OCI-LY3 (cell line): ENCODE measurements around the gene UBE2D3.

ENCODE experiments used
- H2AFZ ChIP-seq: fragments of 200-600, 300-600 bp; shearing (Covaris generic); 2 replicates; pipeline ENCODE4 v1.6.0; 2014; ENCODE audit warnings: antibody characterized with exemption, low read depth, low read length
- H3K27ac ChIP-seq: fragments of 200-600, 300-600 bp; sonication (generic); 2 replicates; pipeline ENCODE4 v1.5.1; 2014; ENCODE audit warnings: mild to moderate bottlenecking, low read length, moderate library complexity, mixed read lengths
- H3K27me3 ChIP-seq: fragments of 200-600, 300-600 bp; sonication (generic); 2 replicates; pipeline ENCODE4 v1.6.1; 2014; ENCODE audit warnings: low read depth, low read length, mixed read lengths
- H3K36me3 ChIP-seq: fragments of 200-600, 300-600 bp; sonication (generic); replicated peaks from 2 replicates; pipeline ENCODE3; 2014; ENCODE audit warnings: low read depth, low read length, mixed read lengths
- H3K4me1 ChIP-seq: fragments of 300-600, 200-600 bp; sonication (generic); 2 replicates; pipeline ENCODE4 v1.6.1; 2014; ENCODE audit warnings: low read length, mixed read lengths
- H3K4me2 ChIP-seq: fragments of 200-600, 300-600 bp; sonication (generic); 2 replicates; pipeline ENCODE4 v1.6.1; 2014; ENCODE audit warnings: low read length, mixed read lengths
- H3K4me3 ChIP-seq: fragments of 300-600, 200-600 bp; sonication (generic); 2 replicates; pipeline ENCODE4 v1.5.1; 2014; ENCODE audit warnings: antibody characterized with exemption, mild to moderate bottlenecking, low read length, moderate library complexity
- H3K79me2 ChIP-seq: fragments of 300-600, 200-600 bp; shearing (Covaris generic); 2 replicates; pipeline ENCODE4 v1.6.1; 2014; ENCODE audit warnings: mild to moderate bottlenecking, low read length, mixed read lengths
- H3K9ac ChIP-seq: fragments of 300-600, 200-600 bp; shearing (Covaris generic); 2 replicates; pipeline ENCODE4 v1.6.0; 2014; ENCODE audit warnings: mild to moderate bottlenecking, low read length, moderate library complexity
- H3K9me3 ChIP-seq: fragments of 200-600, 300-600 bp; shearing (Covaris generic); 2 replicates; pipeline ENCODE4 v1.6.1; 2014; ENCODE audit warnings: low read length, mixed read lengths; ENCODE audit not compliant: insufficient read depth
- H4K20me1 ChIP-seq: fragments of 200-600, 300-600 bp; sonication (generic); 2 replicates; pipeline ENCODE4 v1.6.1; 2016; ENCODE audit warnings: low read length, mixed read lengths; ENCODE audit not compliant: insufficient read depth
- CTCF ChIP-seq: fragments of 200-600, 300-600 bp; sonication (generic); IDR thresholded peaks from 2 replicates; pipeline ENCODE4 v1.5.1; 2014; ENCODE audit warnings: antibody characterized with exemption, low read length, low read depth
- EZH2phosphoT487 ChIP-seq: fragments of 200-600 bp; shearing (Covaris generic); IDR thresholded peaks from 2 replicates; pipeline ENCODE4 v1.6.1; 2018; ENCODE audit warnings: antibody characterized with exemption, mixed run types, low read depth

Gene UBE2D3

GRCh38 chr4:102832105-102832504 is 4.8 kb upstream of the UBE2D3 start:
- TF ChIP-seq CTCF: no peak
- TF ChIP-seq EZH2phosphoT487: no peak

DNA sequence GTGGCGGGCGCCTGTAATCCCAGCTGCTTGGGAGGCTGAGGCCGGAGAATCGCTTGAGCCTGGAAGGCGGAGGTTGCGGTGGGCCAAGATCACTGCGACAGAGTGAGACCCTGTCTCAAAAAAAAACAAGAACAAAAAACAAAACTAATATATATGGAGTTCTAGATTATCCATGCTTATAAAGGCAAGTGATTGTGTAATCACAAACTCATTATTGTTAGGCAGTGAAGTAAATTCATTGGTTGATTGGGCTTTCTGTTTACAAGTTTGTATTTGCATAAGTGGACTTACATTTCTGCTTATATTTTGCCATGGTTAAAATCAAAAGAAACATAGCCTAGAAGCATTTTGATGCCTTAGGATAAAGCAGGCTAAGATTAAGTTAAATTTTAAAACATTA is 2.5 kb upstream of the UBE2D3 start:
- Histone ChIP-seq H3K9ac (no peak overlapping the region), H3K79me2 (peaks cover 48% of the 10 kb centered on the region), H3K4me2 (no peak overlapping the region), H3K27ac (no peak overlapping the region), H3K36me3 (peaks cover 19% of the 10 kb centered on the region), H2AFZ (no peak overlapping the region), H3K4me3 (no peak overlapping the region), H4K20me1 (peaks cover 19% of the 10 kb centered on the region), H3K27me3 (no peaks in the 10 kb centered on the region), H3K9me3 (no peaks in the 10 kb centered on the region), H3K4me1 (peaks cover 9% of the 10 kb centered on the region)
- TF ChIP-seq EZH2phosphoT487 (no peak), CTCF (no peak)

More at GRCh38 chr4:102832105-102832504, 4.8 kb upstream of the UBE2D3 start:
- Histone ChIP-seq H2AFZ (no peak overlapping the region), H3K9me3 (no peaks in the 10 kb centered on the region), H3K4me1 (peaks cover 7% of the 10 kb centered on the region), H3K4me3 (no peak overlapping the region), H4K20me1 (no peaks in the 10 kb centered on the region), H3K36me3 (no peaks in the 10 kb centered on the region), H3K9ac (no peak overlapping the region), H3K4me2 (no peak overlapping the region), H3K79me2 (peaks cover 25% of the 10 kb centered on the region), H3K27me3 (no peaks in the 10 kb centered on the region), H3K27ac (no peak overlapping the region)

DNA sequence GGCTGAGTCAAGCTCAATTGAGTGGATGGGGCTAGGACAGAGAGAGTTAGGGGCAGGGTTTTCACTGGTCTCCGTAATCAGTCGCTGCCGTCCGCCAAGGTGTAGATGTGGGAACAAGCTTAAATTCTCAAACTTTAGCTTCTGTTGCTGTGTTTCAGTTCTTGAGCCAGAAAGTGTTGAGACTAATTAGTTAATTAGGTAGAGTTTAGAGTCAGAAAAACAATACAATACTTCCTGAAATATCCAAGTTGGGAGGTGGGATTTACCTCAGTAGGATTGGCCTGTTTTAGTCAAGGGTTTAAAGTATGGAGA is 1.1 kb upstream of the UBE2D3 start:
- peak overlapping the region; percentile 44; the same call in 1 of the 2 replicates for H2AFZ ChIP-seq
- peaks cover 62% of the 10 kb centered on the region for H3K79me2 ChIP-seq
- H3K9me3 ChIP-seq: no peaks in the 10 kb centered on the region
- H3K27ac ChIP-seq: peak overlapping the region; percentile 96
- peak overlapping the region; percentile 88 for H3K9ac ChIP-seq
- H3K4me3 ChIP-seq: peak overlapping the region; percentile 98
- H3K36me3 ChIP-seq: peaks cover 32% of the 10 kb centered on the region
- peak overlapping the region; percentile 84 for H3K4me2 ChIP-seq
- peaks cover 32% of the 10 kb centered on the region for H4K20me1 ChIP-seq
- H3K4me1 ChIP-seq: peaks cover 22% of the 10 kb centered on the region
- H3K27me3 ChIP-seq: no peaks in the 10 kb centered on the region
- TF ChIP-seq EZH2phosphoT487 (no peak), CTCF (no peak)

- TF ChIP-seq CTCF (no peak), EZH2phosphoT487 (no peak)
- peak overlapping the region; percentile 98 for H3K4me3 ChIP-seq
Observed at GRCh38 chr4:102827674-102828496, 534 bp upstream of the UBE2D3 start.

More at GRCh38 chr4:102827674-102828496, 534 bp upstream of the UBE2D3 start:
- Histone ChIP-seq H3K4me1 (peaks cover 28% of the 10 kb centered on the region), H4K20me1 (peaks cover 38% of the 10 kb centered on the region), H3K79me2 (peaks cover 67% of the 10 kb centered on the region), H3K9me3 (no peaks in the 10 kb centered on the region), H3K36me3 (peaks cover 37% of the 10 kb centered on the region), H3K9ac (peak overlapping the region; percentile 100), H2AFZ (peak overlapping the region; percentile 87; the same call in 1 of the 2 replicates), H3K4me2 (peak overlapping the region; percentile 95), H3K27me3 (no peaks in the 10 kb centered on the region), H3K27ac (peak overlapping the region; percentile 96)
